Measurements from ENCODE around the gene PALD1. TPM values are rescaled to one million over a fixed set of nuclear protein-coding genes. Genes with fewer than 3 reads are reported as not detected.
A peak's percentile ranks its signal among the peaks of the same experiment; 100 is the strongest.

Gene PALD1
- total and polyA plus RNA-seq, 9 of the 15 experiments (the other 6 are each of a cell fraction or from before 2014, with no cell fraction given) = 0.03 to 0.29 (median 0.09) TPM; not detected in 2

- TF ChIP-seq, protein P1, sequence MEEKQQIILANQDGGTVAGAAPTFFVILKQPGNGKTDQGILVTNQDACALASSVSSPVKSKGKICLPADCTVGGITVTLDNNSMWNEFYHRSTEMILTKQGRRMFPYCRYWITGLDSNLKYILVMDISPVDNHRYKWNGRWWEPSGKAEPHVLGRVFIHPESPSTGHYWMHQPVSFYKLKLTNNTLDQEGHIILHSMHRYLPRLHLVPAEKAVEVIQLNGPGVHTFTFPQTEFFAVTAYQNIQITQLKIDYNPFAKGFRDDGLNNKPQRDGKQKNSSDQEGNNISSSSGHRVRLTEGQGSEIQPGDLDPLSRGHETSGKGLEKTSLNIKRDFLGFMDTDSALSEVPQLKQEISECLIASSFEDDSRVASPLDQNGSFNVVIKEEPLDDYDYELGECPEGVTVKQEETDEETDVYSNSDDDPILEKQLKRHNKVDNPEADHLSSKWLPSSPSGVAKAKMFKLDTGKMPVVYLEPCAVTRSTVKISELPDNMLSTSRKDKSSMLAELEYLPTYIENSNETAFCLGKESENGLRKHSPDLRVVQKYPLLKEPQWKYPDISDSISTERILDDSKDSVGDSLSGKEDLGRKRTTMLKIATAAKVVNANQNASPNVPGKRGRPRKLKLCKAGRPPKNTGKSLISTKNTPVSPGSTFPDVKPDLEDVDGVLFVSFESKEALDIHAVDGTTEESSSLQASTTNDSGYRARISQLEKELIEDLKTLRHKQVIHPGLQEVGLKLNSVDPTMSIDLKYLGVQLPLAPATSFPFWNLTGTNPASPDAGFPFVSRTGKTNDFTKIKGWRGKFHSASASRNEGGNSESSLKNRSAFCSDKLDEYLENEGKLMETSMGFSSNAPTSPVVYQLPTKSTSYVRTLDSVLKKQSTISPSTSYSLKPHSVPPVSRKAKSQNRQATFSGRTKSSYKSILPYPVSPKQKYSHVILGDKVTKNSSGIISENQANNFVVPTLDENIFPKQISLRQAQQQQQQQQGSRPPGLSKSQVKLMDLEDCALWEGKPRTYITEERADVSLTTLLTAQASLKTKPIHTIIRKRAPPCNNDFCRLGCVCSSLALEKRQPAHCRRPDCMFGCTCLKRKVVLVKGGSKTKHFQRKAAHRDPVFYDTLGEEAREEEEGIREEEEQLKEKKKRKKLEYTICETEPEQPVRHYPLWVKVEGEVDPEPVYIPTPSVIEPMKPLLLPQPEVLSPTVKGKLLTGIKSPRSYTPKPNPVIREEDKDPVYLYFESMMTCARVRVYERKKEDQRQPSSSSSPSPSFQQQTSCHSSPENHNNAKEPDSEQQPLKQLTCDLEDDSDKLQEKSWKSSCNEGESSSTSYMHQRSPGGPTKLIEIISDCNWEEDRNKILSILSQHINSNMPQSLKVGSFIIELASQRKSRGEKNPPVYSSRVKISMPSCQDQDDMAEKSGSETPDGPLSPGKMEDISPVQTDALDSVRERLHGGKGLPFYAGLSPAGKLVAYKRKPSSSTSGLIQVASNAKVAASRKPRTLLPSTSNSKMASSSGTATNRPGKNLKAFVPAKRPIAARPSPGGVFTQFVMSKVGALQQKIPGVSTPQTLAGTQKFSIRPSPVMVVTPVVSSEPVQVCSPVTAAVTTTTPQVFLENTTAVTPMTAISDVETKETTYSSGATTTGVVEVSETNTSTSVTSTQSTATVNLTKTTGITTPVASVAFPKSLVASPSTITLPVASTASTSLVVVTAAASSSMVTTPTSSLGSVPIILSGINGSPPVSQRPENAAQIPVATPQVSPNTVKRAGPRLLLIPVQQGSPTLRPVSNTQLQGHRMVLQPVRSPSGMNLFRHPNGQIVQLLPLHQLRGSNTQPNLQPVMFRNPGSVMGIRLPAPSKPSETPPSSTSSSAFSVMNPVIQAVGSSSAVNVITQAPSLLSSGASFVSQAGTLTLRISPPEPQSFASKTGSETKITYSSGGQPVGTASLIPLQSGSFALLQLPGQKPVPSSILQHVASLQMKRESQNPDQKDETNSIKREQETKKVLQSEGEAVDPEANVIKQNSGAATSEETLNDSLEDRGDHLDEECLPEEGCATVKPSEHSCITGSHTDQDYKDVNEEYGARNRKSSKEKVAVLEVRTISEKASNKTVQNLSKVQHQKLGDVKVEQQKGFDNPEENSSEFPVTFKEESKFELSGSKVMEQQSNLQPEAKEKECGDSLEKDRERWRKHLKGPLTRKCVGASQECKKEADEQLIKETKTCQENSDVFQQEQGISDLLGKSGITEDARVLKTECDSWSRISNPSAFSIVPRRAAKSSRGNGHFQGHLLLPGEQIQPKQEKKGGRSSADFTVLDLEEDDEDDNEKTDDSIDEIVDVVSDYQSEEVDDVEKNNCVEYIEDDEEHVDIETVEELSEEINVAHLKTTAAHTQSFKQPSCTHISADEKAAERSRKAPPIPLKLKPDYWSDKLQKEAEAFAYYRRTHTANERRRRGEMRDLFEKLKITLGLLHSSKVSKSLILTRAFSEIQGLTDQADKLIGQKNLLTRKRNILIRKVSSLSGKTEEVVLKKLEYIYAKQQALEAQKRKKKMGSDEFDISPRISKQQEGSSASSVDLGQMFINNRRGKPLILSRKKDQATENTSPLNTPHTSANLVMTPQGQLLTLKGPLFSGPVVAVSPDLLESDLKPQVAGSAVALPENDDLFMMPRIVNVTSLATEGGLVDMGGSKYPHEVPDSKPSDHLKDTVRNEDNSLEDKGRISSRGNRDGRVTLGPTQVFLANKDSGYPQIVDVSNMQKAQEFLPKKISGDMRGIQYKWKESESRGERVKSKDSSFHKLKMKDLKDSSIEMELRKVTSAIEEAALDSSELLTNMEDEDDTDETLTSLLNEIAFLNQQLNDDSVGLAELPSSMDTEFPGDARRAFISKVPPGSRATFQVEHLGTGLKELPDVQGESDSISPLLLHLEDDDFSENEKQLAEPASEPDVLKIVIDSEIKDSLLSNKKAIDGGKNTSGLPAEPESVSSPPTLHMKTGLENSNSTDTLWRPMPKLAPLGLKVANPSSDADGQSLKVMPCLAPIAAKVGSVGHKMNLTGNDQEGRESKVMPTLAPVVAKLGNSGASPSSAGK (IDR thresholded peaks at IDR 0.05) = no peak
- TF ChIP-seq FOSL1 (tag; conservative IDR thresholded peaks at IDR 0.05) (peak; percentile 69), ARID4B (CRISPR knock-in tag; IDR thresholded peaks at IDR 0.05) (no peak), KDM5B (IDR thresholded peaks at IDR 0.05; ENCODE audit: insufficient replicate concordance, low read depth, low read length) (peak; percentile 27), NR2C1 (IDR thresholded peaks at IDR 0.05) (no peak), NR2C1 (tag; IDR thresholded peaks at IDR 0.05) (no peak), SRF (CRISPR knock-in tag; IDR thresholded peaks at IDR 0.05) (no peak), PHB (CRISPR knock-in tag; IDR thresholded peaks at IDR 0.05) (no peak)
- TF ChIP-seq, protein P2, sequence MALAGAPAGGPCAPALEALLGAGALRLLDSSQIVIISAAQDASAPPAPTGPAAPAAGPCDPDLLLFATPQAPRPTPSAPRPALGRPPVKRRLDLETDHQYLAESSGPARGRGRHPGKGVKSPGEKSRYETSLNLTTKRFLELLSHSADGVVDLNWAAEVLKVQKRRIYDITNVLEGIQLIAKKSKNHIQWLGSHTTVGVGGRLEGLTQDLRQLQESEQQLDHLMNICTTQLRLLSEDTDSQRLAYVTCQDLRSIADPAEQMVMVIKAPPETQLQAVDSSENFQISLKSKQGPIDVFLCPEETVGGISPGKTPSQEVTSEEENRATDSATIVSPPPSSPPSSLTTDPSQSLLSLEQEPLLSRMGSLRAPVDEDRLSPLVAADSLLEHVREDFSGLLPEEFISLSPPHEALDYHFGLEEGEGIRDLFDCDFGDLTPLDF (CRISPR knock-in tag; IDR thresholded peaks at IDR 0.05) = no peak
Observed at GRCh38 chr10:70458329-70459060, 20.1 kb upstream of the PALD1 start (continued).
